Activated CD4-positive, alpha-beta memory T cell treated with anti-CD3 and anti-CD28 coated beads, Interleukin-2, amount 10 ng/mL, durations not matched to agents 7 days and 5 days (primary cell): ENCODE results near the gene MIP. TPM values are rescaled to one million over a fixed set of nuclear protein-coding genes. Genes with fewer than 3 reads are reported as not detected.
"Not testable (repeated sequence)": the region's sequence is repeated elsewhere in the genome, so short reads cannot be mapped to it uniquely, and the experiment has no call there.

ENCODE experiments used
- CTCF ChIA-PET: fragments of 350-600 bp; sonication (Branson Sonifier 250); formaldehyde crosslinking; loops from one replicate; lab custom pipeline; 2021; ENCODE audit warnings: antibody characterized with exemption, inconsistent platforms; lab: Charles Lee
- POLR2A ChIA-PET: fragments of 350-600 bp; sonication (Branson Sonifier 250); formaldehyde crosslinking; loops from one replicate; lab custom pipeline; 2021; ENCODE audit warnings: antibody characterized with exemption; lab: Charles Lee
- DNase-seq: peaks from one replicate; pipeline ENCODE4 v3.0.0-alpha.2; 2020
- H3K27ac Mint-ChIP-seq: one replicate; pipeline ENCODE4 v1.8.0; 2021; ENCODE audit warnings: mild to moderate bottlenecking, mixed read lengths
- H3K27me3 Mint-ChIP-seq: one replicate; pipeline ENCODE4 v1.8.0; 2021; ENCODE audit warnings: mixed read lengths
- H3K36me3 Mint-ChIP-seq: one replicate; pipeline ENCODE4 v1.8.0; 2021; ENCODE audit warnings: low read depth, mixed read lengths
- H3K4me1 Mint-ChIP-seq: one replicate; pipeline ENCODE4 v1.8.0; 2021; ENCODE audit warnings: mixed read lengths
- H3K4me3 Mint-ChIP-seq: one replicate; pipeline ENCODE4 v1.8.0; 2021; ENCODE audit warnings: mild to moderate bottlenecking, mixed read lengths
- H3K9me3 Mint-ChIP-seq: one replicate; pipeline ENCODE4 v1.8.0; 2021; ENCODE audit warnings: mixed read lengths
- total RNA-seq, 2 experiments: library from RNA; stranded (reverse); gene quantifications; one replicate each; pipeline ENCODE4 v1.2.3, GENCODE V29; 2021

MIP gene
- not detected for total RNA-seq

GRCh38 chr12:56454557-56454956, at the start of gene MIP:
TSS of gene MIP (minus strand) at chr12:56454657. CDS start at chr12:56454613, 44 bp downstream.
- POLR2A ChIA-PET: interaction anchor here (1.4 kb wide), 1 partner anchor 14 kb away, joined by 5 read pairs; the partner anchor contains the start of gene SPRYD4
- no peaks in the 10 kb centered on the region for H3K9me3 Mint-ChIP-seq
- no peak within 1 kb of the TSS for H3K27ac Mint-ChIP-seq
- no peak within 1 kb of the TSS for H3K4me3 Mint-ChIP-seq
- CTCF ChIA-PET: interaction anchor here (1.0 to 1.4 kb wide), 4 partner anchors 9 to 94 kb away, joined by 3 to 5 read pairs (median 4); partner anchors contain the start of gene STAT2
- H3K36me3 Mint-ChIP-seq: no peaks in the 10 kb centered on the region
- peaks cover 9% of the 10 kb centered on the region for H3K4me1 Mint-ChIP-seq
- H3K27me3 Mint-ChIP-seq: peaks cover 6% of the 10 kb centered on the region
- no peak for DNase-seq

DNA sequence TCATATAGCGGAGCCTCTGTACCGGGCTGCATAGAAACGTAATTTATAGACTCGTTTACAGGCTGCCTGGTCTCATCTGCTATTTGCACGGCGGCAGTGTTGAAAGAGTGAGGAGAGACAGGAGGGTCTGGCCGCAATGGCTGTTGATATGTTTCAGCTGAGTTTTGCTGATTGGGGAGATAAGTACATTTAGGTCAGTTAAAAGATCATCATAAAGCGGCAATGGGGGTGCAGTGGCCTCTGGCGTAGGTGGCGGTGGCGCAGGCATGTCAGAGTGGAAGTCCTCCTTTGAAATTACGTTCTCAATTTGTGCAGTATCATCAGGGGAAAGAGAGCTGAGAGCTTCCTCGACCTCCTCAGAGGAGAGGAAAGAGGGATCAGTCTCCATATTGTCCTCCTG, 45.4 kb upstream of the MIP start:
- H3K36me3 Mint-ChIP-seq, H3K27ac Mint-ChIP-seq, CTCF ChIA-PET, H3K4me1 Mint-ChIP-seq, H3K9me3 Mint-ChIP-seq, H3K4me3 Mint-ChIP-seq, POLR2A ChIA-PET, DNase-seq: not testable (repeated sequence)
- peaks cover 10% of the 10 kb centered on the region for H3K27me3 Mint-ChIP-seq

GRCh38 chr12:56499452-56499851, 45.0 kb upstream of the MIP start:
- H3K27ac Mint-ChIP-seq, H3K4me1 Mint-ChIP-seq, H3K4me3 Mint-ChIP-seq, H3K9me3 Mint-ChIP-seq, DNase-seq, H3K36me3 Mint-ChIP-seq, CTCF ChIA-PET, POLR2A ChIA-PET: not testable (repeated sequence)
- H3K27me3 Mint-ChIP-seq: peaks cover 10% of the 10 kb centered on the region

- POLR2A ChIA-PET, H3K4me1 Mint-ChIP-seq, H3K27me3 Mint-ChIP-seq, H3K9me3 Mint-ChIP-seq, H3K4me3 Mint-ChIP-seq, H3K27ac Mint-ChIP-seq, CTCF ChIA-PET, DNase-seq, H3K36me3 Mint-ChIP-seq: not testable (repeated sequence)
Measured at GRCh38 chr12:56498126-56498902, 43.9 kb upstream of the MIP start.

- peaks cover 12% of the 10 kb centered on the region for H3K27me3 Mint-ChIP-seq
- POLR2A ChIA-PET, H3K9me3 Mint-ChIP-seq, H3K36me3 Mint-ChIP-seq, H3K4me1 Mint-ChIP-seq, H3K27ac Mint-ChIP-seq: not testable (repeated sequence)
- CTCF ChIA-PET: interaction anchor here (0.9 to 1.4 kb wide), 6 partner anchors 9 to 140 kb away, joined by 3 to 5 read pairs (median 4); no protein-coding TSS in a partner anchor
- DNase-seq: peak; percentile 67
- H3K4me3 Mint-ChIP-seq: peak overlapping the region; percentile 48
Measured at GRCh38 chr12:56496704-56497103, 42.2 kb upstream of the MIP start.

DNA sequence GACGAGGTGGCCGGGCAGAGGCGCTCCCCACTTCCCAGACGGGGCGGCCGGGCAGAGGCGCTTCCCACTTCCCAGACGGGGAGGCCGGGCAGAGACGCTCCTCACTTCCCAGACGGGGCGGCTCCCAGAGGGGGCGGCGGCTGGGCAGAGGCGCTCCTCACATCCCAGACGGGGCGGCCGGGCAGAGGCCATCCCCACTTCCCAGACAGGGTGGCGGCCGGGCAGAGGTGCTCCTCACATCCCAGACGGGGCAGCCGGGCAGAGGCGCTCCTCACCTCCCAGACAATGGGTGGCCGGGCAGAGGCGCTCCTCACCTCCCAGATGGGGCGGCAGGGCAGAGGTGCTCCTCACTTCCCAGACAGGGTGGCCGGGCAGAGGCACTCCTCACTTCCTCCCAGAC, 40.0 kb upstream of the MIP start:
- CTCF ChIA-PET, DNase-seq, POLR2A ChIA-PET, H3K4me1 Mint-ChIP-seq, H3K36me3 Mint-ChIP-seq, H3K27ac Mint-ChIP-seq, H3K9me3 Mint-ChIP-seq, H3K4me3 Mint-ChIP-seq: not testable (repeated sequence)
- peaks cover 28% of the 10 kb centered on the region for H3K27me3 Mint-ChIP-seq

DNA sequence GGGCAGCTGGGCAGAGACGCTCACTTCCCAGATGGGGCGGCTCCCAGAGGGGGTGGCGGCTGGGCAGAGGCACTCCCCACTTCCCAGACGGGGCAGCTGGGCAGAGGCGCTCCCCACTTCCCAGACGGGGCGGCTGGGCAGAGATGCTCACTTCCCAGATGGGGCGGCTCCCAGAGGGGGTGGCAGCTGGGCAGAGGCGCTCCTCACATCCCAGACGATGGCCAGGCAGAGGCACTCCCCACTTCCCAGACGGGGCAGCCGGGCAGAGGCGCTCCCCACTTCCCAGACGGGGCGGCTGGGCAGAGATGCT, 39.6 kb upstream of the MIP start:
- H3K4me3 Mint-ChIP-seq, H3K36me3 Mint-ChIP-seq, H3K9me3 Mint-ChIP-seq, H3K27ac Mint-ChIP-seq, POLR2A ChIA-PET, H3K4me1 Mint-ChIP-seq, CTCF ChIA-PET, DNase-seq: not testable (repeated sequence)
- H3K27me3 Mint-ChIP-seq: peaks cover 31% of the 10 kb centered on the region

- CTCF ChIA-PET, H3K9me3 Mint-ChIP-seq, H3K4me3 Mint-ChIP-seq, H3K36me3 Mint-ChIP-seq, H3K27ac Mint-ChIP-seq, H3K4me1 Mint-ChIP-seq, POLR2A ChIA-PET, DNase-seq: not testable (repeated sequence)
- peaks cover 36% of the 10 kb centered on the region for H3K27me3 Mint-ChIP-seq
Measured at GRCh38 chr12:56493409-56494105, 39.1 kb upstream of the MIP start.

- CTCF ChIA-PET: interaction anchor here (1.4 to 1.5 kb wide), 2 partner anchors 8 to 83 kb away, joined by 3 to 8 read pairs; no protein-coding TSS in a partner anchor
- Mint-ChIP-seq H3K4me3 (no peak overlapping the region), H3K36me3 (no peaks in the 10 kb centered on the region), H3K27me3 (peaks cover 50% of the 10 kb centered on the region), H3K27ac (no peak overlapping the region), H3K4me1 (peaks cover 20% of the 10 kb centered on the region), H3K9me3 (no peaks in the 10 kb centered on the region)
- no peak for DNase-seq
- POLR2A ChIA-PET: interaction anchor here (1.6 kb wide), 1 partner anchor 22 kb away, joined by 3 read pairs; the partner anchor contains the start of gene SPRYD4
Measured at GRCh38 chr12:56490360-56490759, 35.9 kb upstream of the MIP start.

- Mint-ChIP-seq H3K4me1 (peaks cover 20% of the 10 kb centered on the region), H3K27ac (no peak within 1 kb of the TSS), H3K27me3 (peaks cover 50% of the 10 kb centered on the region), H3K9me3 (no peaks in the 10 kb centered on the region), H3K4me3 (peak within 1 kb of the TSS; percentile 71), H3K36me3 (no peaks in the 10 kb centered on the region)
- CTCF ChIA-PET: interaction anchor here (1.2 kb wide), 1 partner anchor 24 kb away, joined by 3 read pairs; no protein-coding TSS in a partner anchor
- POLR2A ChIA-PET: interaction anchor here (0.8 to 2.1 kb wide), 2 partner anchors 12 to 39 kb away, joined by 3 to 6 read pairs; partner anchors contain the start of gene TIMELESS
- peak; percentile 72 for DNase-seq
Measured at GRCh38 chr12:56488041-56488955, 33.8 kb upstream of the MIP start, which contains the start of gene GLS2. TSS of gene GLS2 (minus strand) at chr12:56488161. CDS start at chr12:56488118, 43 bp downstream.

GRCh38 chr12:56487448-56488040, 33.1 kb upstream of the MIP start:
- peak; percentile 19 for DNase-seq
- no peak overlapping the region for H3K27ac Mint-ChIP-seq

DNA sequence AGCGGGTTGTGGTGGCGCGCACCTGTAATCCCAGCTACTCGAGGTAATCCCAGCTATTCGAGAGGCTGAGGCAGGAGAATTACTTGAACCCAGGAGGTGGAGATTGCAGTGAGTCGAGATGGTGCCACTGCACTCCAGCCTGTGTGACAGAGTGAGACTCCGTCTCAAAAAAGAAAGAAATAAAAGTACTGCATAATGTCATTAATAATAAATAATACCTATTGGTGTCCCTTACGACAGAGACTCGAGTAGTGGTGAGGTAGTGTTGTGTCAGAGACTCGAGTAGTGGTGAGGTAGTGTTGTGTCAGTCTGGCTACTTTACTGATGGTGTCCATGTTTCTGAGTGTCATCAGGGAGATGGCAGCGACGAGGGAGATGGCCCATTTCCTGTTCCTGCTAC, 32.2 kb upstream of the MIP start:
- H3K27ac Mint-ChIP-seq: no peak overlapping the region
- H3K4me3 Mint-ChIP-seq: no peak overlapping the region
- no peak for DNase-seq
- H3K9me3 Mint-ChIP-seq: no peaks in the 10 kb centered on the region
- H3K36me3 Mint-ChIP-seq: no peaks in the 10 kb centered on the region
- ChIA-PET POLR2A (no interaction called here), CTCF (no interaction called here)
- peaks cover 20% of the 10 kb centered on the region for H3K4me1 Mint-ChIP-seq
- H3K27me3 Mint-ChIP-seq: peaks cover 46% of the 10 kb centered on the region

More at GRCh38 chr12:56487448-56488040, 33.1 kb upstream of the MIP start:
- Mint-ChIP-seq H3K4me1 (peaks cover 20% of the 10 kb centered on the region), H3K9me3 (no peaks in the 10 kb centered on the region), H3K27me3 (peaks cover 48% of the 10 kb centered on the region), H3K36me3 (no peaks in the 10 kb centered on the region), H3K4me3 (peak overlapping the region; percentile 71)
- ChIA-PET POLR2A (interaction anchor here (2.1 kb wide), 1 partner anchor 38 kb away, joined by 6 read pairs; the partner anchor contains the start of gene TIMELESS), CTCF (interaction anchor here (1.2 kb wide), 1 partner anchor 23 kb away, joined by 3 read pairs; no protein-coding TSS in a partner anchor)
